Measurements from ENCODE around the gene SHPK. TPM values are rescaled to one million over a fixed set of nuclear protein-coding genes. Genes with fewer than 3 reads are reported as not detected.
A peak's percentile ranks its signal among the peaks of the same experiment; 100 is the strongest.

The SHPK gene
- polyA plus RNA-seq, 2 donors = 7.2 to 8.5 TPM

- Histone ChIP-seq H3K4me1 (ENCODE audit: control insufficient read depth in 2 of 2, insufficient read depth in 2 of 2, low read length in 1 of 2) (peaks cover 0 to 5% of the 10 kb centered on the region in 2 donors), H3K4me3 (ENCODE audit: low read depth in 1 of 2, low read length in 2 of 2) (no peak overlapping the region), H3K27me3 (ENCODE audit: control insufficient read depth in 1 of 2, insufficient read depth in 2 of 2, low read length in 2 of 2) (no peaks in the 10 kb centered on the region), H3K36me3 (ENCODE audit: control insufficient read depth in 2 of 2, insufficient read depth in 2 of 2, low read length in 1 of 2) (no peaks in the 10 kb centered on the region), H3K9me3 (ENCODE audit: control insufficient read depth in 2 of 2, insufficient read depth in 1 of 2, low read depth in 1 of 2, low read length in 1 of 2) (no peaks in the 10 kb centered on the region), H3K27ac (ENCODE audit: low read depth in 2 of 2, low read length in 1 of 2) (no peak overlapping the region)
- WGBS, 2 donors = 61 to 64% methylated on average over 16 of the region's 16 CpGs
Measured at GRCh38 chr17:3678095-3678820, 42.2 kb upstream of the SHPK start.

- no peaks in the 10 kb centered on the region for H3K9me3 ChIP-seq (ENCODE audit: control insufficient read depth in 2 of 2, insufficient read depth in 1 of 2, low read depth in 1 of 2, low read length in 1 of 2)
- 81 to 83% methylated on average over 11 of the region's 11 CpGs for WGBS, 2 donors
- peaks cover 0 to 3% of the 10 kb centered on the region in 2 donors for H3K36me3 ChIP-seq (ENCODE audit: control insufficient read depth in 2 of 2, insufficient read depth in 2 of 2, low read length in 1 of 2)
- peaks cover 0 to 5% of the 10 kb centered on the region in 2 donors for H3K4me1 ChIP-seq (ENCODE audit: control insufficient read depth in 2 of 2, insufficient read depth in 2 of 2, low read length in 1 of 2)
- H3K4me3 ChIP-seq (ENCODE audit: low read depth in 1 of 2, low read length in 2 of 2) = no peak overlapping the region
- H3K27ac ChIP-seq (ENCODE audit: low read depth in 2 of 2, low read length in 1 of 2) = no peak overlapping the region
- no peaks in the 10 kb centered on the region for H3K27me3 ChIP-seq (ENCODE audit: control insufficient read depth in 1 of 2, insufficient read depth in 2 of 2, low read length in 2 of 2)
Measured at GRCh38 chr17:3675886-3676285, 39.8 kb upstream of the SHPK start.

DNA sequence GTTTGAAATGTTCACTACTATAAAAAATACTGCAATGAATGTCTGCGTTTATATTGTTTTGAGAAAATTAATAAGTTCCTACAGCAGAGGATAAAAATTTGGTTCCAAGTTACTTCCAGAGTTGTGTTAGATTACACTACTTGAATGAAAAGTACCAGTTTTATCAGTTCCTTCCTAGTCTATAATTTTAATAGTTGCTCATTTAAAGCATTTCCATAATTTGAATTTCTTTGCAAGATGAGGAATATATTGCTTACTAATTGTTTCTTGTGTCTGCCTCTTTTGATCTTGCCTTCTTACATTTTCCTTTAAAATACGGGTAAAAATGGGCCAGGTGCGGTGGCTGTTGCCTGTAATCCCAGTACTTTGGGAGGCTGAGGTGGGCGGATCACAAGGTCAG is 36.5 kb upstream of the SHPK start:
- Histone ChIP-seq H3K27ac (ENCODE audit: low read depth in 2 of 2, low read length in 1 of 2) (no peak overlapping the region), H3K9me3 (ENCODE audit: control insufficient read depth in 2 of 2, insufficient read depth in 1 of 2, low read depth in 1 of 2, low read length in 1 of 2) (no peaks in the 10 kb centered on the region), H3K4me1 (ENCODE audit: control insufficient read depth in 2 of 2, insufficient read depth in 2 of 2, low read length in 1 of 2) (no peaks in the 10 kb centered on the region), H3K36me3 (ENCODE audit: control insufficient read depth in 2 of 2, insufficient read depth in 2 of 2, low read length in 1 of 2) (peaks cover 0 to 3% of the 10 kb centered on the region in 2 donors), H3K4me3 (ENCODE audit: low read depth in 1 of 2, low read length in 2 of 2) (no peak overlapping the region), H3K27me3 (ENCODE audit: control insufficient read depth in 1 of 2, insufficient read depth in 2 of 2, low read length in 2 of 2) (no peaks in the 10 kb centered on the region)
- WGBS, 2 donors = 94 to 98% methylated on average over 4 of the region's 4 CpGs

GRCh38 chr17:3669548-3669947 is 33.5 kb upstream of the SHPK start:
- Histone ChIP-seq H3K27me3 (ENCODE audit: control insufficient read depth in 1 of 2, insufficient read depth in 2 of 2, low read length in 2 of 2) (no peaks in the 10 kb centered on the region), H3K36me3 (ENCODE audit: control insufficient read depth in 2 of 2, insufficient read depth in 2 of 2, low read length in 1 of 2) (peaks cover 0 to 7% of the 10 kb centered on the region in 2 donors), H3K27ac (ENCODE audit: low read depth in 2 of 2, low read length in 1 of 2) (no peak overlapping the region), H3K4me3 (ENCODE audit: low read depth in 1 of 2, low read length in 2 of 2) (peak overlapping the region; percentile 77 to 88), H3K4me1 (ENCODE audit: control insufficient read depth in 2 of 2, insufficient read depth in 2 of 2, low read length in 1 of 2) (peaks cover 3% of the 10 kb centered on the region in 2 donors), H3K9me3 (ENCODE audit: control insufficient read depth in 2 of 2, insufficient read depth in 1 of 2, low read depth in 1 of 2, low read length in 1 of 2) (no peaks in the 10 kb centered on the region)
- 37 to 38% methylated on average over 12 of the region's 12 CpGs for WGBS, 2 donors

- peak overlapping the region; percentile 77 to 88 for H3K4me3 ChIP-seq (ENCODE audit: low read depth in 1 of 2, low read length in 2 of 2)
- no peaks in the 10 kb centered on the region for H3K27me3 ChIP-seq (ENCODE audit: control insufficient read depth in 1 of 2, insufficient read depth in 2 of 2, low read length in 2 of 2)
- 1% methylated on average over 32 of the region's 32 CpGs for WGBS, 2 donors
- no peaks in the 10 kb centered on the region for H3K9me3 ChIP-seq (ENCODE audit: control insufficient read depth in 2 of 2, insufficient read depth in 1 of 2, low read depth in 1 of 2, low read length in 1 of 2)
- H3K27ac ChIP-seq (ENCODE audit: low read depth in 2 of 2, low read length in 1 of 2) = peak overlapping the region; percentile 82 to 94
- peaks cover 3 to 12% of the 10 kb centered on the region in 2 donors for H3K36me3 ChIP-seq (ENCODE audit: control insufficient read depth in 2 of 2, insufficient read depth in 2 of 2, low read length in 1 of 2)
- H3K4me1 ChIP-seq (ENCODE audit: control insufficient read depth in 2 of 2, insufficient read depth in 2 of 2, low read length in 1 of 2) = peaks cover 3% of the 10 kb centered on the region in 2 donors
Measured at GRCh38 chr17:3669085-3669347, 33.0 kb upstream of the SHPK start.

- peak within 1 kb of the TSS; percentile 77 to 94 for H3K4me3 ChIP-seq (ENCODE audit: low read depth in 1 of 2, low read length in 2 of 2)
- H3K9me3 ChIP-seq (ENCODE audit: control insufficient read depth in 2 of 2, insufficient read depth in 1 of 2, low read depth in 1 of 2, low read length in 1 of 2) = no peaks in the 10 kb centered on the region
- peaks cover 3% of the 10 kb centered on the region in 2 donors for H3K4me1 ChIP-seq (ENCODE audit: control insufficient read depth in 2 of 2, insufficient read depth in 2 of 2, low read length in 1 of 2)
- H3K27me3 ChIP-seq (ENCODE audit: control insufficient read depth in 1 of 2, insufficient read depth in 2 of 2, low read length in 2 of 2) = no peaks in the 10 kb centered on the region
- peaks cover 7 to 18% of the 10 kb centered on the region in 2 donors for H3K36me3 ChIP-seq (ENCODE audit: control insufficient read depth in 2 of 2, insufficient read depth in 2 of 2, low read length in 1 of 2)
- WGBS, 2 donors = 0% methylated on average over 64 to 89 of the region's 89 CpGs
- peak within 1 kb of the TSS; percentile 98 to 99 for H3K27ac ChIP-seq (ENCODE audit: low read depth in 2 of 2, low read length in 1 of 2)
Measured at GRCh38 chr17:3668279-3669084, 32.4 kb upstream of the SHPK start, which contains the start of the genes EMC6 and TAX1BP3. EMC6 (plus strand) TSS chr17:3668812; CDS start chr17:3669147, 335 bp downstream. TAX1BP3 (minus strand) TSS chr17:3668578; CDS start chr17:3668526, 52 bp downstream.

DNA sequence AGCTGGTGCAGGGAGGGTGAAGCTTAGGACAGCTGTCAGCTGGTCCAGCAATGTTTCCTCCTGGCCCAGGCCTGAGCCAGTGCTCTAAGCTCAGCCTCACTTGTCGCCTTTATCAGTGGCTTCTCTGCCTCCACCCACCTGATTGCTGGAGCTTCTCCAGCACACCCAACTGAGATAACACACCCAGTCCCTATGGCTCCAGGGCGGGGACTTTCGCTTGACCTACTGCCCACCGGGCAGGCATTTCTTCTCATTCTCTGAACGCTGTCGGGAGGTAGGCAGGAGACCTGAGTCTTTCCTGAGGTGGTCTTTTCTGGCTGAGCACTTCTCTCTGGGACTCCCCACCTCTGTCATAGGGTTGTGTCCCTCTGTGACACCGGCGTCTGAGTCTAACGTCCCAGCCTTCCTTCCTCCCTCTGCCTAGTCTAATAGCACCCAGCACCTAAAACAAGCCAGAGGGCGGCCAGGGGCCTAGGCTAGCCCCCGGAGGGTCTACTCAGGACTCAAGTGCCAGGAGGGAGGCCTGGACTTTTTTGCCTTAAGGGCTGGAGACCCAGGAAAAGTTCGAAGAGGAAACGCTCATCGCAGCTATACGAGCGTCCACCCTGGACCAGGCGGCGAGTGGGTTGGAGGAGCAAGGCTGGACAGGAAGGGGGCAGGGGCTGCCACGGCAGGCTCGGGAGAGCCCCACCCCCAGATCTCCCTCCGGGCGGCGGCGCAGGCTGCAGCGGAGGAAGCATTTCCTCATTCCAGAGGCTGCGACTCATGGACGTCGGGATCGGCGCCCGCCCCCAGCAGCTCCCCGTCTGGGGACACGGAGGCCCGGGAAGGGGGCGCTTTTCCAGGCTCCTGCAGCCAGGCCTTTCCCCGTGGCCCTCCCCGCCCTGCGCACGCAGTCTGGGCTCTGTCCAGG is 31.6 kb upstream of the SHPK start:
- Histone ChIP-seq H3K27ac (ENCODE audit: low read depth in 2 of 2, low read length in 1 of 2) (peak overlapping the region; percentile 98 to 99), H3K36me3 (ENCODE audit: control insufficient read depth in 2 of 2, insufficient read depth in 2 of 2, low read length in 1 of 2) (peaks cover 15 to 23% of the 10 kb centered on the region in 2 donors), H3K4me1 (ENCODE audit: control insufficient read depth in 2 of 2, insufficient read depth in 2 of 2, low read length in 1 of 2) (peaks cover 3% of the 10 kb centered on the region in 2 donors), H3K27me3 (ENCODE audit: control insufficient read depth in 1 of 2, insufficient read depth in 2 of 2, low read length in 2 of 2) (no peaks in the 10 kb centered on the region), H3K9me3 (ENCODE audit: control insufficient read depth in 2 of 2, insufficient read depth in 1 of 2, low read depth in 1 of 2, low read length in 1 of 2) (no peaks in the 10 kb centered on the region), H3K4me3 (ENCODE audit: low read depth in 1 of 2, low read length in 2 of 2) (peak overlapping the region; percentile 77 to 94)
- WGBS, 2 donors = 3% methylated on average over 34 to 39 of the region's 39 CpGs

- Histone ChIP-seq H3K4me3 (ENCODE audit: low read depth in 1 of 2, low read length in 2 of 2) (peak overlapping the region in 1 of 2 donors; percentile 24), H3K9me3 (ENCODE audit: control insufficient read depth in 2 of 2, insufficient read depth in 1 of 2, low read depth in 1 of 2, low read length in 1 of 2) (no peaks in the 10 kb centered on the region), H3K27me3 (ENCODE audit: control insufficient read depth in 1 of 2, insufficient read depth in 2 of 2, low read length in 2 of 2) (no peaks in the 10 kb centered on the region), H3K36me3 (ENCODE audit: control insufficient read depth in 2 of 2, insufficient read depth in 2 of 2, low read length in 1 of 2) (peaks cover 19 to 27% of the 10 kb centered on the region in 2 donors), H3K4me1 (ENCODE audit: control insufficient read depth in 2 of 2, insufficient read depth in 2 of 2, low read length in 1 of 2) (peaks cover 3% of the 10 kb centered on the region in 2 donors), H3K27ac (ENCODE audit: low read depth in 2 of 2, low read length in 1 of 2) (peak overlapping the region; percentile 79 to 86)
- 49 to 60% methylated on average over 6 of the region's 6 CpGs for WGBS, 2 donors
Measured at GRCh38 chr17:3666516-3666915, 30.5 kb upstream of the SHPK start.

DNA sequence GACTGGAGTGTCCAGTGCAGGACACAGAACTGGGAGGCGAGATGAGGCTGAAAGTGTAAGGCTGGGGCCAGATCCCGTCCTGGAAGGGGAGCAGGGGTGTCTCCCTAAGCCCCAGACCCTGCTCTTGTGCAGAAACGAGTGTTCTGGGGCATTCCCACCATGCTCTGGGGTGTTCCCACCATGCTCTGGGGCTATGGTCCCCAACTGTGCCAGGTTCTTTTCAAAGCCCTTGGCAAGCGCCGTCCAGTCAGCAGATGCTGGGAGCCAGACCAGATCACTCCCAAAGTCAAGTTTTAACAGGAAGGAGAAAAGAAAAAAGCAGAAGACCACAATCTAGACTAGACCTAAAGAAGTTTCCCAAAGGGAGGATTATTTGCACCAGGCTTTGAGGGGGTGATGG is 29.8 kb upstream of the SHPK start:
- Histone ChIP-seq H3K27ac (ENCODE audit: low read depth in 2 of 2, low read length in 1 of 2) (peak overlapping the region; percentile 79 to 86), H3K4me3 (ENCODE audit: low read depth in 1 of 2, low read length in 2 of 2) (peak overlapping the region in 1 of 2 donors; percentile 24), H3K36me3 (ENCODE audit: control insufficient read depth in 2 of 2, insufficient read depth in 2 of 2, low read length in 1 of 2) (peaks cover 19 to 28% of the 10 kb centered on the region in 2 donors), H3K4me1 (ENCODE audit: control insufficient read depth in 2 of 2, insufficient read depth in 2 of 2, low read length in 1 of 2) (peaks cover 3% of the 10 kb centered on the region in 2 donors), H3K27me3 (ENCODE audit: control insufficient read depth in 1 of 2, insufficient read depth in 2 of 2, low read length in 2 of 2) (no peaks in the 10 kb centered on the region), H3K9me3 (ENCODE audit: control insufficient read depth in 2 of 2, insufficient read depth in 1 of 2, low read depth in 1 of 2, low read length in 1 of 2) (no peaks in the 10 kb centered on the region)
- WGBS, 2 donors = 42 to 73% methylated on average over 5 of the region's 5 CpGs
